Nephron progenitor cell (in vitro differentiated cells): ENCODE data around the gene GPR146.
"Not testable (repeated sequence)": the region's sequence is repeated elsewhere in the genome, so short reads cannot be mapped to it uniquely, and the experiment has no call there.

Experiments used
- DNase-seq: peaks from one replicate; pipeline ENCODE4 v3.0.0; 2021
- H3K27ac Mint-ChIP-seq: 2 replicates; pipeline ENCODE4 v1.8.0; 2021; ENCODE audit warnings: mild to moderate bottlenecking, moderate library complexity, mixed read lengths
- H3K27me3 Mint-ChIP-seq: 2 replicates; pipeline ENCODE4 v1.8.0; 2021; ENCODE audit warnings: mild to moderate bottlenecking, low read depth, mixed read lengths; ENCODE audit not compliant: poor library complexity
- H3K36me3 Mint-ChIP-seq: 2 replicates; pipeline ENCODE4 v1.8.0; 2021; ENCODE audit warnings: low read depth, mixed read lengths
- H3K4me1 Mint-ChIP-seq: 2 replicates; pipeline ENCODE4 v1.8.0; 2021; ENCODE audit warnings: mixed read lengths
- H3K4me3 Mint-ChIP-seq: 2 replicates; pipeline ENCODE4 v1.8.0; 2021; ENCODE audit warnings: mild to moderate bottlenecking, moderate library complexity, mixed read lengths
- H3K9me3 Mint-ChIP-seq: 2 replicates; pipeline ENCODE4 v1.8.0; 2021; ENCODE audit warnings: mild to moderate bottlenecking, moderate library complexity, mixed read lengths
- TF ChIP-seq, protein P1 (sequence below): fragments of 200-600 bp; sonication (generic); IDR thresholded peaks from 2 replicates; pipeline ENCODE4 v1.5.0; 2021; ENCODE audit warnings: antibody characterized with exemption

GPR146 gene

DNA sequence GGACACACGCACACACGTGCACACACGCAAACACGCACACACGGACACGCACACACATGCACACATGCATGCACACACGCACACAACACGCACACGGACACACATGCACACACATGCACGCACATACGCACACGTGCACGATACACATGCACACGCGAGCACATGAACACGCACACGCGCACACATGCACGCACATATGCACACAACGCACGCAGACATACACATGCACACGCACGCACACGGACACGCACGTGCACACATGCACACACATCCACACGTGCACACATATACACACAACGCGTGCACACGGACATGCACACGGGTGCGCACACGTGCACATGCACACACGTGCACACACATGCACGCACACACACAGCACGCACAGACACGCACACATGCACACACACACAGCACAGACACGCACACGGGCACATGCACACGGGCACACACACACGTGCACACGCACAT lies 26.2 kb downstream of the GPR146 start:
- H3K4me3 Mint-ChIP-seq = no peak overlapping the region
- H3K4me1 Mint-ChIP-seq = peaks cover 50% of the 10 kb centered on the region
- H3K36me3 Mint-ChIP-seq = peaks cover 19% of the 10 kb centered on the region
- no peak overlapping the region for H3K27ac Mint-ChIP-seq
- H3K27me3 Mint-ChIP-seq = peaks cover 5% of the 10 kb centered on the region
- DNase-seq = no peak
- TF ChIP-seq, protein P1, sequence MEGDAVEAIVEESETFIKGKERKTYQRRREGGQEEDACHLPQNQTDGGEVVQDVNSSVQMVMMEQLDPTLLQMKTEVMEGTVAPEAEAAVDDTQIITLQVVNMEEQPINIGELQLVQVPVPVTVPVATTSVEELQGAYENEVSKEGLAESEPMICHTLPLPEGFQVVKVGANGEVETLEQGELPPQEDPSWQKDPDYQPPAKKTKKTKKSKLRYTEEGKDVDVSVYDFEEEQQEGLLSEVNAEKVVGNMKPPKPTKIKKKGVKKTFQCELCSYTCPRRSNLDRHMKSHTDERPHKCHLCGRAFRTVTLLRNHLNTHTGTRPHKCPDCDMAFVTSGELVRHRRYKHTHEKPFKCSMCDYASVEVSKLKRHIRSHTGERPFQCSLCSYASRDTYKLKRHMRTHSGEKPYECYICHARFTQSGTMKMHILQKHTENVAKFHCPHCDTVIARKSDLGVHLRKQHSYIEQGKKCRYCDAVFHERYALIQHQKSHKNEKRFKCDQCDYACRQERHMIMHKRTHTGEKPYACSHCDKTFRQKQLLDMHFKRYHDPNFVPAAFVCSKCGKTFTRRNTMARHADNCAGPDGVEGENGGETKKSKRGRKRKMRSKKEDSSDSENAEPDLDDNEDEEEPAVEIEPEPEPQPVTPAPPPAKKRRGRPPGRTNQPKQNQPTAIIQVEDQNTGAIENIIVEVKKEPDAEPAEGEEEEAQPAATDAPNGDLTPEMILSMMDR = no peak
- peaks cover 16% of the 10 kb centered on the region for H3K9me3 Mint-ChIP-seq

DNA sequence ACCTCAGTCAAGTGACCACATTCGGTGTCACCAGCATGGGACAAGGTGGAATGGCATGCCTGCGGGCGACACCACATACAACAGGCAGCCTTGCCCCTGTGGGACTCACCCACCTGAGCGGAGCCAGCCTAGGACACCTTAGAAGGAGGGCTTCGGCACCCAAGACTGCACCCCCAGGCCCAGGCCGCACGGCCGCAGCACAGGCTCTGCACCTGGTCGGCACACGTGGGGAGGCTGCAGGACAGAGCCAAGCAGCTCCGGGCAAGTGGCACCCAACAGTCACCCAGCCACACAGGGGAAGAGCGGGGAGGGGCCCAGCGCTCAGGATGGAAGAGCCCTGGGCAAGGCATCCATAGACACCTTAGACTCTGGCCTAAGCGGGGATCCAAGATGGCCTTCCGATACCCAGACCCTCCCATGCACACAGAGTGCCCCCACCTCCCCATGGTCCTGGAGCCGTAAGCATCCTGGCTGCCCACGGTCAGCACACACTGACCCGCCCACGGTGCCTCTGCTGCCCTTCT lies 27.4 kb downstream of the GPR146 start:
- peaks cover 16% of the 10 kb centered on the region for H3K9me3 Mint-ChIP-seq
- H3K27me3 Mint-ChIP-seq = peaks cover 5% of the 10 kb centered on the region
- H3K4me3 Mint-ChIP-seq = no peak overlapping the region
- peaks cover 19% of the 10 kb centered on the region for H3K36me3 Mint-ChIP-seq
- H3K4me1 Mint-ChIP-seq = peaks cover 58% of the 10 kb centered on the region
- no peak overlapping the region for H3K27ac Mint-ChIP-seq
- no peak for DNase-seq
- TF ChIP-seq, protein P1 = no peak

DNA sequence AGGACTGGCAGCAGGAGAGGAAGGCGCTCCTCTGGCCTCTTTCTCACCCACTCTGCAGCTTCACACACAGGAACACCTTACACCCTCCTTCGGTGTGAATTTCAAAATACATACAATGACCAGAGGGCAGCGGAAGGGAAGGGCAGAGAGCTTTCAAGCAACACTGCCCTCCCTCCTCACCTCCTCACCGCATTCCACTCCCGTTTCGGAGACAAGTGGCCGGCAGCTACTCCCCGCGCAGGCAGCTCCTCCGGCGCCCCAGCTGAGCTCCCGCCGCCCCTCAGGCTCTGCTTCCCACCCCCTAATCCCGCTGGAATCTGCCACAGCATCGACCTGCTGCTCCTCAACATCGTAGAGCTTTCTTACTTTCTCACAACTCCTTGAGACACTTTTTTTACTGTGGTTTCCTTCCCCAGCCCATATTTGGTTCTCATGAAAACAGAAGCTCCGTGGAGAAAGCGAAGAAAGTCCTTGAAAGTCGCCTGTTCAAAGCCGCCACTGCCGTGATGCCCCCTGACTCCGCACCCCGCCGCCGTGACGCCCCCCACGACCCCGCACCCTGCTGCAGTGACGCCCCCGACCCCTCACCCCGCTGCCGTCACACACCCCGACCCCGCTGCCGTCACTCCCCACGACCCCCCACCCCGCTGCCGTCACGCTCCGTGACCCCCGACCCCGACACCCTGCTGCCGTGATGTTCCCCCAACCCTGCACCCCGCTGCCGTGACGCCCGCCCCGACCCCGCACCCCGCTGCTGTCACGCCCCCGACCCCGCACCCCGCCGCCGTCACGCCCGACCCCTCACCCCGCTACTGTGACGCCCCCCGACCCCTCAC lies 29.0 kb downstream of the GPR146 start:
- peaks cover 19% of the 10 kb centered on the region for H3K36me3 Mint-ChIP-seq
- DNase-seq = peak; percentile 42
- H3K9me3 Mint-ChIP-seq = peaks cover 16% of the 10 kb centered on the region
- peaks cover 5% of the 10 kb centered on the region for H3K27me3 Mint-ChIP-seq
- H3K4me3 Mint-ChIP-seq = peak overlapping the region; percentile 49
- H3K27ac Mint-ChIP-seq = peak overlapping the region; percentile 91
- H3K4me1 Mint-ChIP-seq = peaks cover 69% of the 10 kb centered on the region
- TF ChIP-seq, protein P1 = no peak

DNA sequence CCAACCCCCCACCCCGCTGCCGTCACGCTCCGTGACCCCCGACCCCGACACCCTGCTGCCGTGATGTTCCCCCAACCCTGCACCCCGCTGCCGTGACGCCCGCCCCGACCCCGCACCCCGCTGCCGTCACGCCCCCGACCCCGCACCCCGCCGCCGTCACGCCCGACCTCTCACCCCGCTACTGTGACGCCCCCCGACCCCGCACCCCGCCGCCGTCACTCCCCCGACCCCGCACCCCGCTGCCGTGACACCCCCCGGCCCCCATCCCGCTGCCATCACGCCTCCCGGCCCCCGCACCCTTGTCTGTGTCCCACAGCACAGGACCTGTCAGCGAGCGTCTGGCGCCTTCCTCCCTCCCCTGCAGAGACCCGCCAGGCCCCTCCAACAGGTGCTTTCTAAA lies 29.7 kb downstream of the GPR146 start:
- H3K27me3 Mint-ChIP-seq, H3K4me3 Mint-ChIP-seq, H3K27ac Mint-ChIP-seq, DNase-seq: not testable (repeated sequence)
- peaks cover 10% of the 10 kb centered on the region for H3K9me3 Mint-ChIP-seq
- peaks cover 13% of the 10 kb centered on the region for H3K36me3 Mint-ChIP-seq
- peaks cover 67% of the 10 kb centered on the region for H3K4me1 Mint-ChIP-seq

DNA sequence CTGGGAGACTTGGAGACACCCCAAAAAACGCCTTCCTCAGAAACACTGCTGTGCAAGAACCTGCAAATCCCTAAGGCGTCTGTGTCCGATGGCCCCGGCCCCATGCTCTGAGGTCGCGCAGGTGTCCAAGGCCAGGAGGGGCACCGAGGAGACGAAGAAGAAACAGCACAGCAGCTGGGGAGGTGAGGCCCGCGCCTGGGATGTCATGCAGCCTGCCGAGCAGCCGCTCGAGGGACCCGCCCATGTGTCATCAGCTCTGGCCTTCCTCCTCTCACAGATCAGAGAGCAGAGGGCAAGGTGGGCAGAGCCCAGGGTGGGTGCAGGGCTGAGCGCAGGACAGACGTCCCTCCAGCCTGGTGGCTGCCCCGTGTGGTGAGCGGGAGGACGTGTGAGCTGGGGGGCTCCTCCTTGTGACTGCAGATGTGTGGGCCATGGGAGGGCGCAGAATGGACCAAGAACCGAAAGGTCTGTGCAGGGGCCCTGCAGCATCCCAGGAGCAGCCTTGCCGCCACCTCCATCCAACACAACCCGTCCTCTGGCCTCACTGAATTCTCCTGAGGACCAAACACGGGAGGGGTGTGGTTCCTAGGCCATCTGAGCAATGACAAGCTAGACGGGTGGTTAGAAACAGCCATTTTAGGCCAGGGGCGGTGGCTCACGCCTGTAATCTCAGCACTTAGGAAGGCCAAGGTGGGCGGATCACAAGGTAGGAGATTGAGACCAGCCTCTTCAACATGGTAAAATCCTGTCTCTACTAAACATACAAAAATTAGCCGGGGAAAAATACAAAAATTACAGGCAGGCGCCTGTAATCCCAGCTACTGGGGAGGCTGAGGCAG lies 30.5 kb downstream of the GPR146 start:
- TF ChIP-seq, protein P1 = no peak
- Mint-ChIP-seq H3K27ac (no peak overlapping the region), H3K27me3 (no peaks in the 10 kb centered on the region), H3K4me1 (peaks cover 73% of the 10 kb centered on the region), H3K4me3 (no peak overlapping the region), H3K9me3 (peaks cover 9% of the 10 kb centered on the region), H3K36me3 (peaks cover 12% of the 10 kb centered on the region)
- peak; percentile 8 for DNase-seq
